ENCODE measurements around the gene KDM1A. TPM values are rescaled to one million over a fixed set of nuclear protein-coding genes. Genes with fewer than 3 reads are reported as not detected.

Gene KDM1A
- total RNA-seq, 1 experiment from 2014 or later = 204 TPM

DNA sequence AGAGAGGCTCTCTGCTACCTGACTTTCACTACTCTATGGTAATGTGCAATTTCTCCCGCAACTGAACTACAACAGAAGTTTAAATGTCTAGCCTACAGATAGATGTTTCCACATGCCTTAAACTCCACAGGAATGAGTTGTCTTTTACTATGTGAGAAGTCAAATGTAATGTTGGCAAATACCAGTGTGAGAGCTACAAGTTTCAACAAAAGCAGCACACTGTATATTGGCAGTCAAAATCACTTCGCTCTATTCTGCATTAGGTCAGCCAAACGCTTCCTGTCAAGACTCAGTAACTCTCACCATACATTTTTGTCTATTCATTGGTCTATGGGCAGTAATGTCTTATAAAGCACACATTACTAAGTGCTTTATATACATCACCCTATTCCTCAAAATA is 107.5 kb downstream of the KDM1A start:
- Histone ChIP-seq H4K91ac (ENCODE audit: insufficient read length, low read depth, low read length) (no peak overlapping the region), H3K79me1 (ENCODE audit: insufficient read depth, low read depth, low read length, poor library complexity, severe bottlenecking) (no peaks in the 10 kb centered on the region), H3K4me2 (ENCODE audit: insufficient read depth, insufficient read length, low read length) (no peak overlapping the region), H2AK5ac (ENCODE audit: insufficient read length, low read length) (no peak overlapping the region), H2BK20ac (ENCODE audit: low read depth, low read length, poor library complexity, severe bottlenecking) (no peak overlapping the region), H3K14ac (ENCODE audit: insufficient read depth, low read length) (no peak overlapping the region), H2BK15ac (ENCODE audit: low read depth, low read length) (no peak overlapping the region), H4K5ac (ENCODE audit: insufficient read length, low read depth, low read length) (no peak overlapping the region), H3K27me3 (ENCODE audit: insufficient read depth, low read length) (no peaks in the 10 kb centered on the region), H4K8ac (replicated peaks; ENCODE audit: insufficient read length, low read depth, low read length) (no peak overlapping the region), H3K23ac (ENCODE audit: insufficient read length, low read depth, low read length) (no peak overlapping the region), H2AFZ (ENCODE audit: low read length) (no peak overlapping the region), H3K18ac (ENCODE audit: insufficient read length, low read depth, low read length) (no peak overlapping the region), H3K4me1 (ENCODE audit: insufficient read depth, low read length) (peaks cover 4% of the 10 kb centered on the region; the same call in 1 of the 2 replicates), H3K56ac (ENCODE audit: insufficient read length, low read depth, low read length) (no peak overlapping the region), H4K20me1 (ENCODE audit: control insufficient read depth, insufficient read depth, insufficient read length) (no peaks in the 10 kb centered on the region), H3K79me2 (ENCODE audit: insufficient read depth, low read length) (peaks cover 14% of the 10 kb centered on the region), H3K4ac (ENCODE audit: low read depth, low read length) (no peak overlapping the region), H2BK120ac (ENCODE audit: low read depth, low read length, poor library complexity, severe bottlenecking) (no peak overlapping the region), H3K9ac (ENCODE audit: extremely low read depth, insufficient read length, low read length) (no peak overlapping the region), H2BK5ac (ENCODE audit: insufficient read length, low read length) (no peak overlapping the region), H2BK12ac (ENCODE audit: insufficient read length, low read depth, low read length) (no peak overlapping the region), H3K9me3 (ENCODE audit: control insufficient read depth, low read depth, low read length) (no peaks in the 10 kb centered on the region), H3K27ac (ENCODE audit: insufficient read length, low read depth, low read length) (no peak overlapping the region), H3T11ph (ENCODE audit: low read length) (no peak overlapping the region), H3K23me2 (ENCODE audit: insufficient read length, low read depth, low read length, poor library complexity, severe bottlenecking) (no peaks in the 10 kb centered on the region)
- H3K9me3 Mint-ChIP-seq = no peaks in the 10 kb centered on the region
- H3K36me3 Mint-ChIP-seq (ENCODE audit: insufficient read depth in 1 of 3, low read depth in 3 of 3) = 0 out of 7 replicates have a peak, but pooled peaks cover 0 to 4% (median 0%) of the 10 kb centered on the region in 3 experiments
- peaks cover 17 to 18% of the 10 kb centered on the region in 2 experiments for H3K4me1 Mint-ChIP-seq
- WGBS (ENCODE audit: extremely low coverage, insufficient read length, low lambda C conversion rate) = no CpG with 5 or more reads among the region's 3 CpGs
- no peak overlapping the region for H3K4me3 Mint-ChIP-seq
- DNase-seq = no peak
- TF ChIP-seq, protein P1, sequence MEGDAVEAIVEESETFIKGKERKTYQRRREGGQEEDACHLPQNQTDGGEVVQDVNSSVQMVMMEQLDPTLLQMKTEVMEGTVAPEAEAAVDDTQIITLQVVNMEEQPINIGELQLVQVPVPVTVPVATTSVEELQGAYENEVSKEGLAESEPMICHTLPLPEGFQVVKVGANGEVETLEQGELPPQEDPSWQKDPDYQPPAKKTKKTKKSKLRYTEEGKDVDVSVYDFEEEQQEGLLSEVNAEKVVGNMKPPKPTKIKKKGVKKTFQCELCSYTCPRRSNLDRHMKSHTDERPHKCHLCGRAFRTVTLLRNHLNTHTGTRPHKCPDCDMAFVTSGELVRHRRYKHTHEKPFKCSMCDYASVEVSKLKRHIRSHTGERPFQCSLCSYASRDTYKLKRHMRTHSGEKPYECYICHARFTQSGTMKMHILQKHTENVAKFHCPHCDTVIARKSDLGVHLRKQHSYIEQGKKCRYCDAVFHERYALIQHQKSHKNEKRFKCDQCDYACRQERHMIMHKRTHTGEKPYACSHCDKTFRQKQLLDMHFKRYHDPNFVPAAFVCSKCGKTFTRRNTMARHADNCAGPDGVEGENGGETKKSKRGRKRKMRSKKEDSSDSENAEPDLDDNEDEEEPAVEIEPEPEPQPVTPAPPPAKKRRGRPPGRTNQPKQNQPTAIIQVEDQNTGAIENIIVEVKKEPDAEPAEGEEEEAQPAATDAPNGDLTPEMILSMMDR (conservative IDR thresholded peaks at IDR 0.05) = no peak
- no peaks in the 10 kb centered on the region for H3K27me3 Mint-ChIP-seq (ENCODE audit: low read depth)
- no peak overlapping the region; a peak in 1 of 7 replicates for H3K27ac Mint-ChIP-seq

Measured in H9 (cell line).